ENCODE measurements around the gene MACF1. TPM values are rescaled to one million over a fixed set of nuclear protein-coding genes. Genes with fewer than 3 reads are reported as not detected.

Gene MACF1
- total RNA-seq, 3 donors from 2014 or later, result 104 to 128 (median 120) TPM

- no peaks in the 10 kb centered on the region for H3K9me3 Mint-ChIP-seq
- peaks cover 48% of the 10 kb centered on the region for H3K4me1 Mint-ChIP-seq (ENCODE audit: low read depth)
- no peak overlapping the region for H3K4me3 Mint-ChIP-seq
- ATAC-seq, result no peak
- DNase-seq, result no peak
- peaks cover 7% of the 10 kb centered on the region for H3K36me3 Mint-ChIP-seq (ENCODE audit: insufficient read depth)
- no peaks in the 10 kb centered on the region for H3K27me3 Mint-ChIP-seq (ENCODE audit: low read depth)
Observed at GRCh38 chr1:39411526-39412478, 207.3 kb downstream of the MACF1 start.

- DNase-seq (no peak), ATAC-seq (no peak)
- peaks cover 37% of the 10 kb centered on the region for H3K4me1 Mint-ChIP-seq (ENCODE audit: low read depth)
- no peaks in the 10 kb centered on the region for H3K9me3 Mint-ChIP-seq
- peaks cover 7% of the 10 kb centered on the region for H3K36me3 Mint-ChIP-seq (ENCODE audit: insufficient read depth)
- H3K4me3 Mint-ChIP-seq, result no peak overlapping the region
- H3K27me3 Mint-ChIP-seq (ENCODE audit: low read depth), result no peaks in the 10 kb centered on the region
Observed at GRCh38 chr1:39412892-39413291, 208.4 kb downstream of the MACF1 start.

GRCh38 chr1:39413902-39414528 is 209.5 kb downstream of the MACF1 start:
- H3K36me3 Mint-ChIP-seq (ENCODE audit: insufficient read depth), result peaks cover 11% of the 10 kb centered on the region
- no peak overlapping the region for H3K4me3 Mint-ChIP-seq
- ATAC-seq (no peak), DNase-seq (no peak)
- H3K4me1 Mint-ChIP-seq (ENCODE audit: low read depth), result peaks cover 38% of the 10 kb centered on the region
- no peaks in the 10 kb centered on the region for H3K9me3 Mint-ChIP-seq
- H3K27me3 Mint-ChIP-seq (ENCODE audit: low read depth), result no peaks in the 10 kb centered on the region

- no peak for DNase-seq
- peaks cover 7% of the 10 kb centered on the region for H3K36me3 Mint-ChIP-seq (ENCODE audit: insufficient read depth)
Observed at GRCh38 chr1:39415553-39415952, 211.1 kb downstream of the MACF1 start.

GRCh38 chr1:39416609-39417008 is 212.1 kb downstream of the MACF1 start:
- no peaks in the 10 kb centered on the region for H3K27me3 Mint-ChIP-seq (ENCODE audit: low read depth)
- no peaks in the 10 kb centered on the region for H3K9me3 Mint-ChIP-seq
- ATAC-seq, result no peak
- H3K4me3 Mint-ChIP-seq, result no peak overlapping the region
- DNase-seq, result no peak
- peaks cover 22% of the 10 kb centered on the region for H3K4me1 Mint-ChIP-seq (ENCODE audit: low read depth)
- peaks cover 7% of the 10 kb centered on the region for H3K36me3 Mint-ChIP-seq (ENCODE audit: insufficient read depth)

More at GRCh38 chr1:39415553-39415952, 211.1 kb downstream of the MACF1 start:
- no peak overlapping the region for H3K4me3 Mint-ChIP-seq
- no peak for ATAC-seq
- H3K27me3 Mint-ChIP-seq (ENCODE audit: low read depth), result no peaks in the 10 kb centered on the region
- H3K4me1 Mint-ChIP-seq (ENCODE audit: low read depth), result peaks cover 30% of the 10 kb centered on the region
- H3K9me3 Mint-ChIP-seq, result no peaks in the 10 kb centered on the region

GRCh38 chr1:39418236-39418635 is 213.7 kb downstream of the MACF1 start:
- no peak for DNase-seq
- no peaks in the 10 kb centered on the region for H3K9me3 Mint-ChIP-seq
- ATAC-seq, result no peak
- peaks cover 17% of the 10 kb centered on the region for H3K4me1 Mint-ChIP-seq (ENCODE audit: low read depth)
- no peaks in the 10 kb centered on the region for H3K27me3 Mint-ChIP-seq (ENCODE audit: low read depth)
- H3K36me3 Mint-ChIP-seq (ENCODE audit: insufficient read depth), result peaks cover 16% of the 10 kb centered on the region
- H3K4me3 Mint-ChIP-seq, result no peak overlapping the region

- DNase-seq, result no peak
- no peaks in the 10 kb centered on the region for H3K9me3 Mint-ChIP-seq
- peaks cover 30% of the 10 kb centered on the region for H3K36me3 Mint-ChIP-seq (ENCODE audit: insufficient read depth)
- no peak for ATAC-seq
- H3K27me3 Mint-ChIP-seq (ENCODE audit: low read depth), result no peaks in the 10 kb centered on the region
- no peak overlapping the region for H3K4me3 Mint-ChIP-seq
- peaks cover 14% of the 10 kb centered on the region for H3K4me1 Mint-ChIP-seq (ENCODE audit: low read depth)
Observed at GRCh38 chr1:39420493-39420892, 216.0 kb downstream of the MACF1 start.

- ATAC-seq, result peak; percentile 48 to 73
- DNase-seq, result no peak
- Mint-ChIP-seq H3K27me3 (ENCODE audit: low read depth) (no peaks in the 10 kb centered on the region), H3K9me3 (no peaks in the 10 kb centered on the region), H3K4me3 (no peak overlapping the region), H3K4me1 (ENCODE audit: low read depth) (peaks cover 14% of the 10 kb centered on the region), H3K36me3 (ENCODE audit: insufficient read depth) (peaks cover 43% of the 10 kb centered on the region)
Observed at GRCh38 chr1:39422614-39423013, 218.1 kb downstream of the MACF1 start.

GRCh38 chr1:39425151-39425550 is 220.7 kb downstream of the MACF1 start:
- Mint-ChIP-seq H3K27me3 (ENCODE audit: low read depth) (no peaks in the 10 kb centered on the region), H3K4me3 (no peak overlapping the region), H3K36me3 (ENCODE audit: insufficient read depth) (peaks cover 53% of the 10 kb centered on the region), H3K9me3 (no peaks in the 10 kb centered on the region), H3K4me1 (ENCODE audit: low read depth) (peaks cover 7% of the 10 kb centered on the region)
- no peak for DNase-seq
- no peak for ATAC-seq

- no peak for DNase-seq
- no peaks in the 10 kb centered on the region for H3K9me3 Mint-ChIP-seq
- peaks cover 58% of the 10 kb centered on the region for H3K36me3 Mint-ChIP-seq (ENCODE audit: insufficient read depth)
- H3K4me1 Mint-ChIP-seq (ENCODE audit: low read depth), result peaks cover 6% of the 10 kb centered on the region
- no peak for ATAC-seq
- H3K27me3 Mint-ChIP-seq (ENCODE audit: low read depth), result no peaks in the 10 kb centered on the region
- H3K4me3 Mint-ChIP-seq, result no peak overlapping the region
Observed at GRCh38 chr1:39425634-39426033, 221.1 kb downstream of the MACF1 start.

GRCh38 chr1:39426346-39426745 is 221.9 kb downstream of the MACF1 start:
- no peak for DNase-seq
- Mint-ChIP-seq H3K4me3 (no peak overlapping the region), H3K27me3 (ENCODE audit: low read depth) (no peaks in the 10 kb centered on the region), H3K4me1 (ENCODE audit: low read depth) (peaks cover 6% of the 10 kb centered on the region), H3K36me3 (ENCODE audit: insufficient read depth) (peaks cover 64% of the 10 kb centered on the region), H3K9me3 (no peaks in the 10 kb centered on the region)
- no peak for ATAC-seq

GRCh38 chr1:39427374-39427773 is 222.9 kb downstream of the MACF1 start:
- Mint-ChIP-seq H3K4me3 (no peak overlapping the region), H3K4me1 (ENCODE audit: low read depth) (peaks cover 4% of the 10 kb centered on the region), H3K9me3 (no peaks in the 10 kb centered on the region), H3K27me3 (ENCODE audit: low read depth) (no peaks in the 10 kb centered on the region), H3K36me3 (ENCODE audit: insufficient read depth) (peaks cover 64% of the 10 kb centered on the region)
- DNase-seq, result no peak
- ATAC-seq, result no peak

GRCh38 chr1:39427912-39428311 is 223.4 kb downstream of the MACF1 start:
- DNase-seq, result no peak
- H3K27me3 Mint-ChIP-seq (ENCODE audit: low read depth), result no peaks in the 10 kb centered on the region
- H3K4me1 Mint-ChIP-seq (ENCODE audit: low read depth), result peaks cover 4% of the 10 kb centered on the region
- peaks cover 63% of the 10 kb centered on the region for H3K36me3 Mint-ChIP-seq (ENCODE audit: insufficient read depth)
- no peak overlapping the region for H3K4me3 Mint-ChIP-seq
- no peak for ATAC-seq
- H3K9me3 Mint-ChIP-seq, result no peaks in the 10 kb centered on the region

GRCh38 chr1:39431927-39432326 is 227.4 kb downstream of the MACF1 start:
- H3K4me3 Mint-ChIP-seq, result no peak overlapping the region
- DNase-seq, result no peak

More at GRCh38 chr1:39431927-39432326, 227.4 kb downstream of the MACF1 start:
- Mint-ChIP-seq H3K9me3 (no peaks in the 10 kb centered on the region), H3K36me3 (ENCODE audit: insufficient read depth) (peaks cover 62% of the 10 kb centered on the region), H3K4me1 (ENCODE audit: low read depth) (no peaks in the 10 kb centered on the region), H3K27me3 (ENCODE audit: low read depth) (no peaks in the 10 kb centered on the region)
- ATAC-seq, result no peak

Data from activated T-cell treated with anti-CD3 and anti-CD28 coated beads, Interleukin-2, amount 50 U/mL, for 4 hours (primary cell).